KOPT-K1 (cell line): ENCODE measurements around the gene POLN.
"Not testable (repeated sequence)": the region's sequence is repeated elsewhere in the genome, so short reads cannot be mapped to it uniquely, and the experiment has no call there.

Experiments
- H3K27ac ChIP-seq: fragments of 200-600 bp; sonication (generic); 2 replicates; pipeline ENCODE4 v1.5.1; 2016; ENCODE audit warnings: antibody characterized with exemption, mild to moderate bottlenecking, low read depth, low read length; ENCODE audit not compliant: poor library complexity, severe bottlenecking
- H3K36me3 ChIP-seq: fragments of 200-600 bp; sonication (generic); 2 replicates; pipeline ENCODE4 v1.5.1; 2017; ENCODE audit warnings: antibody characterized with exemption, mild to moderate bottlenecking, low read length, moderate library complexity; ENCODE audit not compliant: insufficient read depth
- H3K9me3 ChIP-seq: fragments of 200-600 bp; sonication (generic); 2 replicates; pipeline ENCODE4 v1.5.1; 2017; ENCODE audit warnings: antibody characterized with exemption, low read length, mild to moderate bottlenecking; ENCODE audit not compliant: insufficient read depth, poor library complexity, severe bottlenecking

Gene POLN

DNA sequence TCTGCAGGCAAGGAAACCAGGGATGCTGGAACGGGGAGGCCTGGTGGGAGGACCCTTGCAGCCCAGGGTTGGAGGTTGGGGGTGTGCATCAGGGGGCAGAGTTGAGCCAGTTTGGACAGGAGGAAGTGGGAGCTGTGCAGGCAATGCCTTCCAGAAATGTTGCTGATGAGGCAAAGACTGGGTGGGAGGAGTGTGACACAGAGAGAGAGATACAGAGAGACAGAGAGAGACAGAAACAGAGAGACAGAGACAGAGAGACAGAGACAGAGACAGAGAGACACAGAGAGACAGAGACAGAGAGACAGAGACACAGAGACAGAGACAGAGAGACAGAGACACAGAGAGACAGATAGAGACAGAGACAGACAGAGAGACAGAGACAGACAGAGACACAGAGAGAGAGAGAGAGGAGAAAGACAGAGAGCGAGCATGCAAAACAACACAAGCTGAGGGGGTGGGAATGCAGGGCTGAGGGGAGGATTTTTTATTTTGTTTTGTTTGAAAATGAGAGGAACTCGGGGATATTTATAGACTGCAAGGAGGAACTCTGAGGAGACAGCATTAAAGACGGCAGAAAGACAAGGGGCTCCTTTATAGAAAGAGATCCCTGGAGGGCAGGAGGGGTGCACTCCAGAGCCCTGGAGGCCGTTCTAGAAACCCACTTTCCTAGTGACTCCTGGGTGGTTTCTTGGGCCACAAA is 1.9 kb upstream of the POLN start:
- Histone ChIP-seq H3K27ac (no peak overlapping the region), H3K36me3 (peaks cover 17% of the 10 kb centered on the region), H3K9me3 (no peaks in the 10 kb centered on the region)

DNA sequence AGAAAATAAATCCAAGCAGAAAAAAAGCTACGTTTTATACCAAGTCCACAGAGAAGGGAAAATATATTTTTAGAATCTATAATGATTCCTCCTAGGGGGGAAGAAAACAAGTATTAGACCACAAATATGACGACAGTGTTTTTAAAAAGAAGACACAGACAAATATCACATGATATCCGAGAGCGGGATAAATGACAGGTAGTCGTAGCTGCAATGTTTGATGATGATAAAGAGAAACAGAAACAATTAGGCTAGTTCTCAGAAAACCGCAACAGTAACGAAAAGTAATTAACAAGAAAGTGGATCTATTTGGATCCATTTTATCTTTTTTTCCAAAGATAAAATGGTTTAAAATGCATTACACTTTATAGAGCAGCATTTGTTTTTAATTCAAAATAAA is 918 bp downstream of the POLN start:
- peaks cover 43% of the 10 kb centered on the region for H3K36me3 ChIP-seq
- peak overlapping the region; percentile 74 for H3K27ac ChIP-seq
- no peaks in the 10 kb centered on the region for H3K9me3 ChIP-seq

DNA sequence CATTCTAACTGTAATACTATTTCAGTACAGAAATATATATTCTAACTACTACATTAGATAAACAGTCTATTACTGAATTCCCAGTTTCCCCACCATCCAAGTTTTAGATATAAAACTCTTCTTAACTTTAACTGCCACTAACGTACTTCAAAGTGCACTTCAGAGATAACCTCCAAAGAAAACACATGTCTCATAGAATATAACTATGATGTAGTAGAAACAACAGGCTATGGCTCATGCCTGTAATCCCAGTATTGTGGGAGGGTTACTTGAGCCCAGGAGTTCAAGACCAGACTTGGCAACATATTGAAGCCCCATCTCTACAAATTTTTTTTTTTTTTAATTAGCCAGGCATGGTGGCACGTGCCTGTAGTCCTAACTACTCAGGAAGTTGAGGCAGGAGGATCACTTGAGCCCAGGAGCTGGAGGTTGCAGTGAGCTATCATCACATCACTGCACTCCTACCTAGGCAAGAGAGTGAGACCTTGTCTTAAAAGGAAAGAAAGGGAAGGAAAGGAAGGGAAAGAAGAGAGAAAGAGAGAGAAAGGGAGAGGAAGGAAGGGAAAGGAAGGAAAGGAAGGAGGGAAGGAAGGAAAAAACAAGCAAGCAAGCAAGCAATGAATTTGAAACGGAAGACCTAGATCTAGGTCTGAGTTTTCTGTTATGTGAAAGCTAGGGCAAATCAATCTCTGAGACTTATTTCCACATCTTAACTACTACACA is 4.8 kb downstream of the POLN start:
- no peaks in the 10 kb centered on the region for H3K9me3 ChIP-seq
- H3K36me3 ChIP-seq = peaks cover 82% of the 10 kb centered on the region
- no peak overlapping the region for H3K27ac ChIP-seq

DNA sequence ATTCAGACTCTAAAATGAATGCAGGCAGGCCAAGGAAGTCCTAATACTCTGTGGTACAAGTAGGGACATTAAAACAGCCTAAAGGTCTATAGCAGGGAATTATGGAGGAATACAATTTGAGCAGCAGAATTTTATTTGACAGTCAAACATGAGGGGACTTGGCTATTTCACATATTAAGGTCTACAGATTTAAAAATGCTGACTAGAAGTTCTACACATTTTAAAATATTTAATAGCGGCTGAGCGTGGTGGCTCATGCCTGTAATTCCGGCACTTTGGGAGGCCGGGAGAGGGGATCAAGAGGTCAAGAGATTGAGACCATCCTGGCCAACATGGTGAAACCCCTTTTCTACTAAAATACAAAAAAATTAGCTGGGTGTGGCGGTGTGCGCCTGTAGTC is 10.8 kb downstream of the POLN start:
- peaks cover 93% of the 10 kb centered on the region for H3K36me3 ChIP-seq
- H3K27ac ChIP-seq = no peak overlapping the region
- no peaks in the 10 kb centered on the region for H3K9me3 ChIP-seq

DNA sequence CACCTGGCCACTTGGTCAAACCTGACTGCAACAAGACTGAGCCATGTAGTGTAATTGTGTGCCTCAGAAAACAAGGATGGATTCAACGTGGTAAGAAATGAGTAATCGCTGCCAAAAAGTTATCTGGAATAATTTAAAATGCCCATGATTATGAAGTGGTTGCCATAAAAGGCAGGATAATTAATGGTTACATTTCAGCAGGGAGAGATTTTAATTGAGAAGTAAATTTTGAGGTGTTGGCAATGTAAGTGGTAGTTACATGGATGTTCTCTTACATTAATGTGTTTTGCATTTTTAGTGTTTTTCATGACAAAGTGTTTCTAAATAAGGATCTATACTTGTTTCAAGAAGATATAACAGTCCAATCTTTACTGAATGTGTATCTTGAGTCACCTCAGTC is 15.7 kb downstream of the POLN start:
- H3K36me3 ChIP-seq = peaks cover 74% of the 10 kb centered on the region
- H3K9me3 ChIP-seq = no peaks in the 10 kb centered on the region
- H3K27ac ChIP-seq = no peak overlapping the region

DNA sequence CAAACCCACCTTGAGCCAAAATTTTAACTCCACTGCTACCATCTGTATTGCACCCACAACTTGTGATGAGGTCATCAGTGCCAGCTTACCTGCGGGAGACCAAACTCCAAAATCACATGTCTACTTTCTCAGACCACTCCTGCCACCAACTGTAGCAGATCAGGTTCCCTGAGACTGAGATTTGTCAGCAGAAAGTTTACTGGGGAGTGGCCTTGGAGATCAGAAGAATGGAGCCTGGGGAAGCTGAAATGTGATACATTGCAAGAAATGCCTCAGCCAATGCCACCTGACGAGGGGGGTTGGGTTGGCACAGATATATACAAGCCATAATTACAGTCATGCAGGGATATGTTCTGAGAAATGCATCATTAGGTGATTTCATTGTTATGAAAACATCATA is 19.1 kb downstream of the POLN start:
- Histone ChIP-seq H3K27ac (no peak overlapping the region), H3K9me3 (no peaks in the 10 kb centered on the region)

DNA sequence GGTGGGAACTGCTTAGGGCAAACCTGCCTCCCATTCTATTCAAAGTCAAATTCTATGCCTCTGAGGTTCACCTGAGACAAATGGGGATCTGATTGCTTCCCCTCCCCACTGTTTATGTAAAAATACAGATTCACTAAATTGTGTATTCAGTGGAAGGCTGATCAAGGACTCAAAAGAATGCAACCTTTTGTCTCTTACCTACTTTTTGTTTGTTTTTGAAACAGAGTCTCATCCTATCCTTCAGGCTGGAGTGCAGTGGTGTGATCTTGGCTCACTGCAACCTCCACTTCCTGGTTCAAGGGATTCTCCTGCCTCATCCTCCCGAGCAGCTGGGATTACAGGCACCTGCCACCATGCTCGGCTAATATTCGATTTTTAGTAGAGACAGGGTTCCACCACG is 20.5 kb downstream of the POLN start:
- H3K9me3 ChIP-seq, H3K27ac ChIP-seq: not testable (repeated sequence)
- H3K36me3 ChIP-seq = peaks cover 31% of the 10 kb centered on the region

More for the DNA sequence above, 19.1 kb downstream of the POLN start:
- H3K36me3 ChIP-seq = peaks cover 45% of the 10 kb centered on the region

DNA sequence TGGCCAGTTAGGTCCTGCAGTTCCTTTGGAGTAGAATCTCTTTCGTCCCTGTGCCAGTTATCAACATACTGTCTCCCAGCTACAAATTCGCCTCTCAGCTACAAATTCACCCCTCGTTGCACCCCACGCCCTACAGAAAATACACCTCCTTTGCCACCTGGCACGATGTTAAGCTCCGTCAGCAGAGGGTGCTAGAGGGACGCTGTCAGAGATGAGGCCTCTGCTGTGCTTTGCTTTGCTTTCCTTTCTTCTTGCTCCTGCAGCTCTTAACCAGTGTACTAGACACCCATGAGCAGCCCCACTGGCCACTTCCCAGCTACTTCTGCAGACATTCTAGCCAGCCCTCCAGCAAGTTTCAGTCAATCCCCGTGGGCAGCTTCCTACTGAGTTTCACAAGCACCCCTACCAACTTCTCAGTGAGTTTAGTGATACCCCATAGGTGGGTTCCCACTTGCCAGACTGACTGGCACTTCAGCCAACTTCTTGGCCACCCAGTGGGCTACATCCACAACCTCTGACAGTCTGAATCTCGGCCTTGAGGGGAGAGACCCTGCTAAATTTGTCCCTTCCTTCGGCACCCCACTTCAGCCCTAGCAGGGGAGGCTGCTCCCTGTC is 21.8 kb downstream of the POLN start:
- Histone ChIP-seq H3K27ac (no peak overlapping the region), H3K36me3 (peaks cover 25% of the 10 kb centered on the region), H3K9me3 (no peaks in the 10 kb centered on the region)

DNA sequence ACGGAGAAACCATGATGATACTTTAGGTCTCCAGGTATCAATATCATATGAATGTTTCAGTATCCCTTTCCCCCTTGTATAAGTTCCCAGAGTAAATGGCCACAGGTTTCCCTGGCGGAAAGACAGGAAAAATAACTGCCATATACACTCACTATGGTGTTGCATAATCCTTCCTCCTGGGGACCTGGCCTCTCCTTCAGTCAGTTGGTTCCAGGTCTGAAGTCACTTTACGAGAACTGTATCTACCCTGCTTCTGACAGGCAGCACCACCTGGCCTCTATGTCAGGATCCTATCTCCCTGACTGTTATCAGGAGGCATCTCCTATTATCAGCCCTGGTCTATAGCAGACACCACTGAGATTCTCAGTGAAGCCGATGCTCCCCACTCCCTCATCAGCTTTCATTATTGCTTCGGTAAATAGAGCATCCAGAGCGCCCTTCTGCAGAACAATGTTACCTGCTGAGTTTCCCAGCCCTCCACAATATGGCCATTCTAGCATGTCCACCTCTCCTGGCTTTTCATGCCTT is 22.6 kb downstream of the POLN start:
- H3K9me3 ChIP-seq = no peaks in the 10 kb centered on the region
- H3K27ac ChIP-seq = no peak overlapping the region
- H3K36me3 ChIP-seq = peaks cover 25% of the 10 kb centered on the region

DNA sequence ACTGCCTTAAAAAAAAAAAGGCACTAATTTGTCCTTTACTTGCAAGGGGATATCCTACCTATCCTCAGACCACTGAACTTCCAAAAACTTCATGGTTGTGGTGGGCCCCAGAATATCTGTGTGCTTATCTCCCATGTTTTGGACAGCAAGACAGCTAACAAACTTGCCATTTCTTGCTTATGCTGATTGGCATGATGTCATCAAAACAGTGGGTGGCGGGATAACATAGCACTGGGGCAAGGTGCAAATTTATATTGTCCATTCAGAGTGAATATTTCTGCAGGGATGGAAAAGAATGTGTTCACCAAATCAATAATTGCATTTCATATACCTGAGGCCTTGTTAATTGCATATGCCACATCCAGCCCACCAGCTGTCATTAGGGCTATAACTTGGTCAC is 23.5 kb downstream of the POLN start:
- Histone ChIP-seq H3K36me3 (peaks cover 21% of the 10 kb centered on the region), H3K27ac (no peak overlapping the region)

DNA sequence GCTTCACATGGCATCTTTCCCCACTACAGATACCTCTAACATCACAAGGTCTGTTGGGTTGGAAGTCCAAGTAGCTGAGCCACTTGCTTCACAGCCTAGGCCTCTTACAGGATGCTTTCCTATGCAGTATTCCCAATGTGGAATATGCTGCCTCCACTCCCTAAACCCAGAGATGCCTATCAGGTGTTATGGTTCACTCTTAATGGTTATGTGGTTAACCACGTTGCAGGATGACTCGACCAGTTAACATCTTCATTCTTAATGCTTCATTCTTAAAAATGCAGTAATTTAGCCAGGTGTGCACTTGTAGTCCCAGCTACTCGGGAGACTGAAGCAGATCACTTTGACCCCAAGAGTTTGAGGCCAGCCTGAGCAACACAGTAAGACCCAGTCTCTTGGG is 24.2 kb downstream of the POLN start:
- H3K27ac ChIP-seq = no peak overlapping the region
- no peaks in the 10 kb centered on the region for H3K9me3 ChIP-seq
- peaks cover 14% of the 10 kb centered on the region for H3K36me3 ChIP-seq

More for the DNA sequence above, 23.5 kb downstream of the POLN start:
- no peaks in the 10 kb centered on the region for H3K9me3 ChIP-seq

DNA sequence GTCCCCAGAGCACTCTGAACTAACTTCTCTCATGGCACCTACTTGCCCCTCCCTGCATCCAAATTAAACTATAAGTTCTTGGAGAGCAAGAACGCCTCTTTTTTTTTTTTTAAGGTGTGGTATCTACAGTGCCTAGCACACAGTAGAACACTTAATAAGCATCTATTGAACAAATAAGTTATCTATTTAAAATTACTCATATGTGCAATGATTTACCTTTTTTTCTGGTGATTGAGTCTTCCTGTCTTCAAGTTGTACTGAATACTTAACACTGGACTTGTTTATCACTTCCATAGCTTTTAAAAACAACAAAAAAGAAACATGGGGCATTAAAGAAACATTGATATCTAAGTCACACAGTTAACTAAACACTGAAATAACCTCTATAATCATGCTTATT is 29.1 kb downstream of the POLN start:
- Histone ChIP-seq H3K9me3 (no peaks in the 10 kb centered on the region), H3K36me3 (no peaks in the 10 kb centered on the region), H3K27ac (no peak overlapping the region)

DNA sequence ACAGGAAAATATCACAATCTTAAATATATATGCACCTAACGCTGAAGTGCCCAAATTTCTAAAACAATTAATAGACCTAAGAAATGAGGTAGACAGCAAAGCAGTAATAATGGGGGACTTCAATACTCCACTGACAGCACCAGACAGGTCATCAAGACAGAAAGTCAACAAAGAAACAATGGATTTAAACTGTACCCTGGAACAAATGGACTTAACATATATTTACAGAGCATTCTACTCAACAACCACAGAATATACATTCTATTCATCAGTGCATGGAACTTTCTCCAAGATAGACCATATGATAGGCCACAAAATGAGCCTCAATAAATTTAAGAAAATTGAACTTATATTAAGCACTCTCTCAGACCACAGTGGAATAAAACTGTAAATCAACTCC is 39.1 kb downstream of the POLN start:
- not testable (repeated sequence) for H3K9me3 ChIP-seq, H3K27ac ChIP-seq, H3K36me3 ChIP-seq

DNA sequence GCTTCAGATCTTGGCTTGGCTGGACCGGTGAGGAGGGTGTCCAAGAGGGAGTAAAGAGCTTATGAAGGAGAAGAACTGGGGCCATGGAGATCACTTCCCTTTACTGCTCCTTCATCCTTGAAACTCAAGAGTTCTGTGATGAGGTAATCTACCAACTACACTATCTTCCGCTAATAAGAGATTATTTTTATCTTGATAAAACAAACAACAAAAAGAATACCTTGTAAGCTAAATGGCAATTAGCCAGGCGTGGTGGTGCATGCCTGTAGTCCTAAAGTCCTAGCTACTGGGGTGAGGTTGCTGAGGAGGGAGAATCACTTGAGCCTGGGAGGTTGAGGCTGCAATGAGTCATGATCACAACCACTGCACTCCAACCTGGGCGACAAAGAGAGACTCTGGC is 47.4 kb downstream of the POLN start:
- H3K9me3 ChIP-seq = no peaks in the 10 kb centered on the region
- no peak overlapping the region for H3K27ac ChIP-seq
- H3K36me3 ChIP-seq = no peaks in the 10 kb centered on the region

DNA sequence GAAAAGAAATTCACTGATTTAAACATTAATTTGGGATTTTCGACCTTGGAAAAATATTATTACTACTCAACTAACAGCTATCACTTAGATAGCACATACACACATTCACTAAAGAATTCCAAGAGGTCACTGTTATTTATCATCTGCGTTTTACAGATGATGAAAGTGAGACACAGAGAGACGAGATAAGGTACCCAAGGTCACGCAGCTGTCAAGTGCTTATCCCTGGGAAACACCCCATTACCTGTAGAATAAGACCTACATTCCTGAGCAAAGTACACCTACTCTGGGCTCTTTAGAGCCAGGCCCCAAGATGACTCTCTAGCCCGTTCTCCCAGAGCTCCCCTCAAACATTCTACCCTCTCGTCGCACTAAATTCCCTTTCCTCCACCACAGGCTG is 48.6 kb downstream of the POLN start:
- no peaks in the 10 kb centered on the region for H3K9me3 ChIP-seq

More for the DNA sequence above, 48.6 kb downstream of the POLN start:
- no peaks in the 10 kb centered on the region for H3K36me3 ChIP-seq
- no peak overlapping the region for H3K27ac ChIP-seq
